ENCODE results near the gene GPBP1. TPM values are rescaled to one million over a fixed set of nuclear protein-coding genes. Genes with fewer than 3 reads are reported as not detected.

The GPBP1 gene
- total and polyA plus RNA-seq, 2 of the 4 experiments (the other 2 are of a cell fraction) = 24.3 to 29.2 TPM

Small RNA genes lying within 50 kb of the gene (microRNA-seq; reads per million reads assigned to microRNA genes)
- gene RF00019 (ENCODE audit: insufficient read depth, insufficient read length) = not detected

Small RNA genes lying within 50 kb of the gene (small RNA-seq; reads per million reads assigned to genes)
- 0 reads per million in 5 experiments for gene RF00019

Other genes with a start within 250 kb of the GPBP1 start
- 22.9 and 26.7 TPM in 2 replicates for gene MIER3, start 221.9 kb upstream of the GPBP1 start, total RNA-seq (2012; rRNA removed)
- 4.8 and 6.4 TPM in 2 replicates for gene MIER3, start 221.9 kb upstream of the GPBP1 start, polyA plus RNA-seq (2012; rRNA removed)